ENCODE results near the gene NPTX1.

The NPTX1 gene

DNA sequence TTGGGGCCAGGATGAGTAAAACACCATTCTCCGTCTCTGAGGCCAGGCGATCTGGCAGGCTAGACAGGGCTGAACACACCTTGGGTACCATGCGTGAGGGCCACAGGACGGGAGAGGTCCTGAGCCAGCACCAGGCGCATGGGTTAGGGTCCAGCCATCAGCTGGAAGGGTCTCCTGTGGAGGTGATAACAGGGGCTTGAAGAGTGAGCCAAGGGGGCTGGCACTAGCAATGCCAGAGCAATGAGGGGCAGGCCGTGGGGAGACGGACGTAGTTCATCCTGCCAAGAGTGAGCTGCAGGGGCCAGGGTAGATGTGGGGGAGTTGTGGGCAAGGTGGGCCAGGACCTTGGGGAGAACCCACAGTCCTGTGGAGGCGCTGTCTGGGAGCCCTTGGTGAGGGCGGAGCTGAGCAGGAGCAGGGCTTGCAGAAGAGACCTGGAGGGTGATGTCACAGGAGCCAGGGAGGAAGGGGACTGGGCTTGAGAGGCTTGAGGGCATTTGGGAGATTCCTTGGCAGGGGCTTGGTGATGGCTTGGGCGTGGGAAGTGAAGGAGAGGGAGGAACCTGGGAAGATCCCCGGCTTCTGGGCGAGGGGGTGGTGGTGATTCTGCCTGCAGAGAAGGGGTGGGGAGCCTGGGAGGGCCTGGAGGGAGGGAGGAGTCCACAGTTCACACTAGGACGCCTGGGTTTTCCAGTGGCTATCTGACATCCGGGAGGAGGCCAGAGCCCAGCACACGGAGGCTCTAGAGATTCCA is 6.3 kb upstream of the NPTX1 start:
- no peaks in the 10 kb centered on the region for H3K36me3 ChIP-seq (ENCODE audit: control insufficient read depth, insufficient read depth, low read length)
- H3K9me3 ChIP-seq (ENCODE audit: control insufficient read depth, low read length), result no peaks in the 10 kb centered on the region
- H3K9ac ChIP-seq (ENCODE audit: low read length), result no peak overlapping the region
- peaks cover 46% of the 10 kb centered on the region for H3K4me1 ChIP-seq (ENCODE audit: control insufficient read depth, insufficient read depth, low read length)
- no peak overlapping the region for H3K4me3 ChIP-seq (ENCODE audit: low read length)
- peaks cover 59% of the 10 kb centered on the region for H3K27me3 ChIP-seq (ENCODE audit: control insufficient read depth, insufficient read depth, low read length)

- Histone ChIP-seq H3K27me3 (ENCODE audit: control insufficient read depth, insufficient read depth, low read length) (peaks cover 59% of the 10 kb centered on the region), H3K4me3 (ENCODE audit: low read length) (no peak overlapping the region), H3K36me3 (ENCODE audit: control insufficient read depth, insufficient read depth, low read length) (no peaks in the 10 kb centered on the region), H3K4me1 (ENCODE audit: control insufficient read depth, insufficient read depth, low read length) (peaks cover 53% of the 10 kb centered on the region), H3K9ac (ENCODE audit: low read length) (no peak overlapping the region), H3K9me3 (ENCODE audit: control insufficient read depth, low read length) (no peaks in the 10 kb centered on the region)
These were observed 5.6 kb upstream of the NPTX1 start for GRCh38 chr17:80482058-80482318.

DNA sequence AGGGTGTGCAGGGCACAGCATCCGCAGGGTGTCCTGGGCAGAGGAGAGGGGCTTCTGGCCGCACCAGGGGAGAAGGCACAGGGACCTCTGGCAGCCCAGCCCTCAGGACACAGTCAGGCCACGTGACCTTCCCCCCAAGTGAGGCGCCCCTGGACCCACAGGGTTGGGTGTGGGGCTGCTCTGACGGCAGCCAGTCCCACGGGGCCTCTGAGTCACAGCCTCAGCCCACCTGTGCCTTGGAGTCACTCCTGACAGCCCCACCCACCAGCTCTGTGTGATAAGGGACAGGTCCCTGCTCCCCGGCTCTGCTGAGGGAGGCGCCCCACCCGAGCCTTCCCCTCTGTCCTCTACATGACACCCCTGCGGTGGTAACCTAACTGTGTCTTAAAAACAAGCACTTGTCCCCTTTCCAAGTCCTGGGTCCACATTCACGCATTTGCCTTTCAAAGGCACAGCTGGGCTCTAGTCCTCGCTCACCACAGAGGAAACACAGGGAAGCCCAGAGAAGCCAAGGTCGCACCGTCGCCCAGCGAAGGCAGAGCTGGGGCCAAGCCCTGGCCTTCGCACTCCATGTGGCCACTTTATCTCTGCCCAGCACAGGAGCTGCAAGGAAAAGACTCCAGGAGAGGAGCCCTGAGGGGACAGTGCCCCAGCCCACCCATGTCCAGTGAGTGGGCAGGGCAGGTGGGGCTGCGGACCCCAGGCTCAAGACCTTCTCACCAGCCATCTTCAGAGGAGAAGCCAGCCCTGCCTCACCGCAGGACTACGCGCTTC is 5.1 kb upstream of the NPTX1 start:
- Histone ChIP-seq H3K36me3 (ENCODE audit: control insufficient read depth, insufficient read depth, low read length) (no peaks in the 10 kb centered on the region), H3K9me3 (ENCODE audit: control insufficient read depth, low read length) (no peaks in the 10 kb centered on the region), H3K9ac (ENCODE audit: low read length) (no peak overlapping the region), H3K4me1 (ENCODE audit: control insufficient read depth, insufficient read depth, low read length) (peaks cover 57% of the 10 kb centered on the region), H3K4me3 (ENCODE audit: low read length) (no peak overlapping the region), H3K27me3 (ENCODE audit: control insufficient read depth, insufficient read depth, low read length) (peaks cover 59% of the 10 kb centered on the region)

- Histone ChIP-seq H3K27me3 (ENCODE audit: control insufficient read depth, insufficient read depth, low read length) (peaks cover 70% of the 10 kb centered on the region), H3K9me3 (ENCODE audit: control insufficient read depth, low read length) (no peaks in the 10 kb centered on the region), H3K9ac (ENCODE audit: low read length) (no peak overlapping the region), H3K4me1 (ENCODE audit: control insufficient read depth, insufficient read depth, low read length) (peaks cover 57% of the 10 kb centered on the region), H3K36me3 (ENCODE audit: control insufficient read depth, insufficient read depth, low read length) (no peaks in the 10 kb centered on the region), H3K4me3 (ENCODE audit: low read length) (no peak overlapping the region)
These were observed 3.8 kb upstream of the NPTX1 start for GRCh38 chr17:80480248-80480647.

- peaks cover 81% of the 10 kb centered on the region for H3K27me3 ChIP-seq (ENCODE audit: control insufficient read depth, insufficient read depth, low read length)
- no peak overlapping the region for H3K4me3 ChIP-seq (ENCODE audit: low read length)
- no peaks in the 10 kb centered on the region for H3K36me3 ChIP-seq (ENCODE audit: control insufficient read depth, insufficient read depth, low read length)
- peaks cover 57% of the 10 kb centered on the region for H3K4me1 ChIP-seq (ENCODE audit: control insufficient read depth, insufficient read depth, low read length)
- H3K9ac ChIP-seq (ENCODE audit: low read length), result no peak overlapping the region
- no peaks in the 10 kb centered on the region for H3K9me3 ChIP-seq (ENCODE audit: control insufficient read depth, low read length)
These were observed 2.8 kb upstream of the NPTX1 start for GRCh38 chr17:80479246-80479566.

GRCh38 chr17:80478487-80479245 is 2.3 kb upstream of the NPTX1 start:
- Histone ChIP-seq H3K4me1 (ENCODE audit: control insufficient read depth, insufficient read depth, low read length) (peaks cover 56% of the 10 kb centered on the region), H3K4me3 (ENCODE audit: low read length) (no peak overlapping the region), H3K36me3 (ENCODE audit: control insufficient read depth, insufficient read depth, low read length) (no peaks in the 10 kb centered on the region)

DNA sequence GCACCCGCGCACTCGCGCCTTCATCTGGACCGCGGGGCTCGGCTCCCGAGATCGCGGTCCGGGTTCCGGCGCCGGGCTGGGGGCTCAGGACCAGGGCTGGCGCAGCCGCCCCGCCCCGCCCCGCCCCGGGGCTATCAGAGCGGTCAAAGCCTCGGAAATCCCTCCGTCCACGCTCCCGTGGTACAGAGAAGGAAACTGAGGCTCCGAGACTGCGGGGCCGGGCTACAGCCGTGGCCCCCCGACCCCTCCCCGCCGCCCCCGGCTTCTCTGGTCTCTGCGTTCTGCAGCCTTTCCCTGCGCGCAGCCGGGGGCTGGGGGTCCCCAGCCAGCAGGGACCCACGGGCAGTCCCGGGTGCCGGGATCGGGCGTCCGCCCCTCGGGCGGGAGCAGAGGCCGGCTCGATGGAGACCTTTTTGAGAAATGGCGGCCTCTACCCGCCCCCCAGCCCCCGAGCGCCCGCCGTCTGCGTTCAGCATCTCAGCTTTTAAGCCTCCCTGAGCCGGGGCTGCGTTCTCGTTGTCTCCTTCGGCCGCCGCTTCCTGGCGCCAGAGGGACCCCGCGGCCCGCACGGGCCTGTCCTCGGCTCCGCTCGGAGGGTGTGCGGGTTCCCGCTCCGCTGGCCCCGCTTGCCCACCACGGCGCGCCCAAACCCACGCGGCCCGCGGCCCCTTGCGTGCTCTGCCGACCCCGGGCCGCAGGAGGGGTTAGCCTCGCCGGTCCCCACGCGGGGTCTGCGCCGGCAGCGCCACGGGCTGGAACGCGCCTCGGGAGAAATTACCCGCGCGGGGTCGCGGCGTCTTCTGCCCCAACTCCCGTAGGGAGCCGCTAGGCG is 1.5 kb upstream of the NPTX1 start:
- Histone ChIP-seq H3K9ac (ENCODE audit: low read length) (no peak overlapping the region), H3K9me3 (ENCODE audit: control insufficient read depth, low read length) (no peaks in the 10 kb centered on the region), H3K4me1 (ENCODE audit: control insufficient read depth, insufficient read depth, low read length) (peaks cover 48% of the 10 kb centered on the region), H3K27me3 (ENCODE audit: control insufficient read depth, insufficient read depth, low read length) (peaks cover 94% of the 10 kb centered on the region), H3K4me3 (ENCODE audit: low read length) (no peak overlapping the region), H3K36me3 (ENCODE audit: control insufficient read depth, insufficient read depth, low read length) (no peaks in the 10 kb centered on the region)

More at GRCh38 chr17:80478487-80479245, 2.3 kb upstream of the NPTX1 start:
- Histone ChIP-seq H3K27me3 (ENCODE audit: control insufficient read depth, insufficient read depth, low read length) (peaks cover 86% of the 10 kb centered on the region), H3K9ac (ENCODE audit: low read length) (no peak overlapping the region), H3K9me3 (ENCODE audit: control insufficient read depth, low read length) (no peaks in the 10 kb centered on the region)

- H3K27me3 ChIP-seq (ENCODE audit: control insufficient read depth, insufficient read depth, low read length), result peaks cover 95% of the 10 kb centered on the region
- no peak overlapping the region for H3K9ac ChIP-seq (ENCODE audit: low read length)
- no peak overlapping the region for H3K4me3 ChIP-seq (ENCODE audit: low read length)
- H3K36me3 ChIP-seq (ENCODE audit: control insufficient read depth, insufficient read depth, low read length), result no peaks in the 10 kb centered on the region
- H3K9me3 ChIP-seq (ENCODE audit: control insufficient read depth, low read length), result no peaks in the 10 kb centered on the region
- peaks cover 40% of the 10 kb centered on the region for H3K4me1 ChIP-seq (ENCODE audit: control insufficient read depth, insufficient read depth, low read length)
These were observed 655 bp upstream of the NPTX1 start for GRCh38 chr17:80476877-80477646.

DNA sequence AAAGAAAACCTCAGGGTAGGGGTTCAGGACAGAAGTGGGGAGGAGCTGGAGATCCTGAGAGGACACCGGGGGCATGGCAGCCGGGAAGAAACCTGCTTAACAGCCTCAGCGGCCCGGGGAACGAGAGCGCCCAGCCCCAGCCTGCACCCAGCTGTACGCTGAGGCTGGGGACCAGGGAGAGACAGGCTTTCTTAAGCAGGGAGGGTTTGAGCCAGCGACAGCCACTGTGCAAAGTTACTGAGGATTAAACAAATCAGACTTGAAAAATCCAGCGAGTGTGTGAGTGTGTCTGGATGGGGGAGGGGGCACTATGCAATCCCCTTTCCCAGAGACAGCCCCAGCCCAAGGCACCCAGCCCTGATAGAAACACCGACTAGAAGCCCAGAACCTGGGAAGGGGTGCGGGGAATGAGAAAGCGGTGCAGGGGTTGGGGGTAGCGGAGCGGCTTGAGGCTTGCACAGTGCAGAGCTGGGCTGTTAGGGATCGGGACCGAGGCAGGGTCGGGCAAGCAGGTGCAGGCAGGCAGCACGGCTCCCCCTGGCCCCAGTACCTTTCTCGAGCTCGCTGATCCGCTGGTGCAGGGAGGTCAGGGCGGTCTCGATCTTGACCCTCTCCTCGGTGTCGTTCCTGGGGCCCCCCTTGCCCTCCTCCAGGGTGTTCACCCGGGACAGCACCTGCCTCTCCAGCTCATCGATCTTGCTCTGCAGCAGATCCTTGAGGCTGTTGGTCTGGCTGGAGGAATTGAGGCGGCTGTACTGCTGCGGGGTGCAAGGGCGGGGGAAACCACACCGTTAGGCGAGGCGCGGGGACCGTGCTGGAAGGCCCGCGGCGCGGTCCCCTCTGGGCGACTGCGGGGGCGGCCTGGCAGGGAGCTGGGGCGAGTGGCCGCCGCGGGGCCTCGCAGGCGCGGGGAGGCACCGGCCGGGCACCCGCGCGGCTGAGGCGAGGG is 1.2 kb downstream of the NPTX1 start:
- Histone ChIP-seq H3K9me3 (ENCODE audit: control insufficient read depth, low read length) (no peaks in the 10 kb centered on the region), H3K4me3 (ENCODE audit: low read length) (no peak overlapping the region), H3K4me1 (ENCODE audit: control insufficient read depth, insufficient read depth, low read length) (peaks cover 23% of the 10 kb centered on the region), H3K9ac (ENCODE audit: low read length) (no peak overlapping the region), H3K27me3 (ENCODE audit: control insufficient read depth, insufficient read depth, low read length) (peaks cover 90% of the 10 kb centered on the region), H3K36me3 (ENCODE audit: control insufficient read depth, insufficient read depth, low read length) (no peaks in the 10 kb centered on the region)

- Histone ChIP-seq H3K36me3 (ENCODE audit: control insufficient read depth, insufficient read depth, low read length) (no peaks in the 10 kb centered on the region), H3K4me3 (ENCODE audit: low read length) (no peak overlapping the region), H3K27me3 (ENCODE audit: control insufficient read depth, insufficient read depth, low read length) (peaks cover 94% of the 10 kb centered on the region), H3K9ac (ENCODE audit: low read length) (no peak overlapping the region), H3K4me1 (ENCODE audit: control insufficient read depth, insufficient read depth, low read length) (peaks cover 23% of the 10 kb centered on the region), H3K9me3 (ENCODE audit: control insufficient read depth, low read length) (no peaks in the 10 kb centered on the region)
These were observed 2.0 kb downstream of the NPTX1 start for GRCh38 chr17:80474231-80474960.
